Fibroblast of pulmonary artery (primary cell): ENCODE data around the gene CHMP2A.

ENCODE experiments used
- DNase-seq: peaks from one replicate; pipeline ENCODE4 v3.0.0-alpha.2; 2010; ENCODE audit warnings: low read depth
- H3K4me3 ChIP-seq: replicated peaks from 2 replicates; pipeline ENCODE4 v1.5.1; 2011; ENCODE audit warnings: low read depth, mild to moderate bottlenecking, control low read depth, low read length, moderate library complexity
- CTCF ChIP-seq: IDR thresholded peaks from 2 replicates; pipeline ENCODE4 v1.5.1; 2011; ENCODE audit warnings: mild to moderate bottlenecking, control low read depth, low read length, inconsistent platforms; ENCODE audit errors: missing control alignments

CHMP2A gene

DNA sequence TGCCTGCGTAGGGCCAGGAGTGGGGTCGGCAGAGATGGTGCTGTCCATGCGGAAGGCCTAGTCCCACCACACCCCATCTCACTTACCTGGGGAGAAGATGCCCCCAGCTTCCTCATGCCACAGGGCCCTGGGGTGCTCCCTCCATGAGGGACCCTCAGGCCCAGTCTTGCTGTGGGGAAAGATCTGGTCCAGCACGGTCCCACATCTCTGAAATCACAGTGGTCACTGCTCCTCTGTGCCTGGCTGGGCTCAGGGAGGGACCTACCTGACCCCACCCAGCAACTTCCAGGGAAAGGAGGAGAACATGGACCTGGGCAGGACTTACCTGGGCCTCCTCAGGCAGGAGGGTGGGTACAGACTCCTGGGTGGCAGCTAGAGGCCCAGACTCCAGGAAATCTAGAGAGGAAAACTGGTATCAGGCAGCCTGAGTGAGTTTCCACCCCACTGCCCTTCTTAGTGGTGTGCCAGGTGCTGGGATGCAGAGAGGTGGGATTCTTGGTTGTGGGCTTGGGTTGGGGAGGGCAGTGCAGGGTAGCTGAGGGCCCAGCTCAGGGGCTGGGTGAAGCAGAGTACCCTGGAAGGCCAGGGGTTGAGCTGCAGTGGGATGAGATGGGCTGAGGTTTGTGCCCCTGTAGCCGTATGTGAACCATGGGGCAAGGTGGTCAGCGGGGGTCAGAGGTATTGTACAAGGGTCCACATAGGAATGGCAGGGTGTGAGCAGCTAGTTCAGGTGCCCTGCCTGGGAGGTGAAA lies 14.5 kb upstream of the CHMP2A start:
- H3K4me3 ChIP-seq = no peak overlapping the region
- no peak for TF ChIP-seq CTCF
- no peak for DNase-seq

DNA sequence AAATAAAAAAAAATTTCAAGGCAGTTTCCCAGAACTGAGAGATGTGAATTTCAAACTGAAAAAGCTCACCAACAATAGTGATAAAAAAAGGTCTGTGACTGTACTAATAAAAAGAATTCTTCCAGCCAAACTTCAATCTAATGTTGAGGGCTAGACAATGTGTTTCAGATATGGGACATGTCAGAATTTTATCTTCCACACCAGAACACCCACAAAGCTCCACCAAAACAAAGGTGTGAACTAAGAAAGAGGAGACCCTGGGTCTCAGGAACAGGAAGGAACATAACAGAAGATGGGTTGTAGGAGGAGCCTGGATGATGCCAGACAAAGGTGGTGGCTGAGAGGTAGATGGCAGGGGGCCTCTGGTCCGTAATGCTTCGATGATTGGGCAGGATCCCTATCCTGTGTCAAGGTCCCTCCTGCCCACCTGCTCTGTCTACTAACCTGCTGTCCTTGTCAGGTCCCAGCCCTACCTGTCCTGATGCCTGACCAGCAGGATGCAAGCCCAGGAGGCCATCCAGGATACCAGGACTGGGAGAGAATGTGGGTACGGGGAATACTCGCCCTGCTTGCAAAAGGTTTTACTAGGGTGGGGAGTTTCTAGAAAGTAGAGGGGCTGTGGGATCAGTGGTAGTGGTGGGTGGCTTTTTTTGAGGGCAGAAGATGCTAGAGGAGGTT lies 13.7 kb upstream of the CHMP2A start:
- no peak for DNase-seq
- H3K4me3 ChIP-seq = no peak overlapping the region
- TF ChIP-seq CTCF = no peak

- TF ChIP-seq CTCF = no peak
- no peak for DNase-seq
- H3K4me3 ChIP-seq = no peak overlapping the region
These were observed 12.1 kb upstream of the CHMP2A start for GRCh38 chr19:58566989-58567388.

DNA sequence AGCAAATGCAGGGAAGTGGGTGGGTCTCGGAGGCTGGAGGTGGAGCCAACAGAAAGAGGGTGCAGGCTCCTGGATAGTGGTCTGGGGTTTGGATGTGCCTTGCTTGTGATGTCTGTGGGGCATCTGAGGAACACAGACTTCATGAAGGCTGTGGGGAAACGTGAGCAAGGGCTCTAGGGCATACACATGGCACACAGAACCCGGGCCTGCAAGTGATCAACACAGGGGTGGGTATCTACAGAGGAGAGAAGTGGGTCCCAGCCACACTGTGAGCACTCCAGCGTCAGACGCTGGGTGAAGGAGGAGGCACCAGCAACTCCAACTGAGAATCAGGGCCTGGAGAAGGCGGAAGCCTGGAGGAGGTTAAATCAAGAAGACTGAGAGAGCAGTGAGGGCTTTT lies 8.9 kb upstream of the CHMP2A start:
- no peak overlapping the region for H3K4me3 ChIP-seq
- no peak for DNase-seq
- TF ChIP-seq CTCF = no peak

- H3K4me3 ChIP-seq = peak overlapping the region; percentile 37
- DNase-seq = peak; percentile 26
- no peak for TF ChIP-seq CTCF
These were observed 8.2 kb upstream of the CHMP2A start for GRCh38 chr19:58563034-58563573.

- peak; percentile 50 for DNase-seq
- no peak for TF ChIP-seq CTCF
- peak overlapping the region; percentile 37 for H3K4me3 ChIP-seq
These were observed 7.5 kb upstream of the CHMP2A start for GRCh38 chr19:58562122-58563033.
